Smooth muscle cell (in vitro differentiated cells): ENCODE measurements around the gene DOCK1. TPM values are rescaled to one million over a fixed set of nuclear protein-coding genes. Genes with fewer than 3 reads are reported as not detected.

Experiments used
- DNase-seq: peaks from one replicate; lab custom pipeline; 2025; ENCODE audit not compliant: unreplicated experiment; lab: John Stamatoyannopoulos, UW
- H2AFZ ChIP-seq: fragments of 200-600 bp; sonication (generic); 2 replicates; pipeline ENCODE4 v1.6.0; 2016; ENCODE audit warnings: antibody characterized with exemption, low read depth, mild to moderate bottlenecking
- H3F3A ChIP-seq: fragments of 200-600 bp; sonication (generic); 2 replicates; pipeline ENCODE4 v1.6.0; 2017; ENCODE audit warnings: antibody characterized with exemption, low read depth
- H3K27ac ChIP-seq: fragments of 200-600 bp; sonication (generic); 2 replicates; pipeline ENCODE4 v1.5.1; 2016; ENCODE audit warnings: low read depth, mild to moderate bottlenecking
- H3K27me3 ChIP-seq: fragments of 200-600 bp; sonication (generic); 2 replicates; pipeline ENCODE4 v1.6.1; 2016; ENCODE audit warnings: low read depth, mild to moderate bottlenecking
- H3K36me3 ChIP-seq: fragments of 200-600 bp; sonication (generic); 2 replicates; pipeline ENCODE4 v1.5.1; 2016; ENCODE audit warnings: low read depth
- H3K4me1 ChIP-seq: fragments of 200-600 bp; sonication (generic); 2 replicates; pipeline ENCODE4 v1.5.1; 2016; ENCODE audit warnings: low read depth
- H3K4me2 ChIP-seq: fragments of 200-600 bp; sonication (generic); 2 replicates; pipeline ENCODE4 v1.6.0; 2016; ENCODE audit warnings: mild to moderate bottlenecking
- H3K4me3 ChIP-seq: fragments of 200-600 bp; sonication (generic); 2 replicates; pipeline ENCODE4 v1.5.1; 2016; ENCODE audit warnings: mild to moderate bottlenecking
- H3K79me2 ChIP-seq: fragments of 200-600 bp; sonication (generic); 2 replicates; pipeline ENCODE4 v1.6.0; 2016; ENCODE audit warnings: low read depth, mild to moderate bottlenecking
- H3K9ac ChIP-seq: fragments of 200-600 bp; sonication (generic); 2 replicates; pipeline ENCODE4 v1.6.0; 2016; ENCODE audit warnings: low read depth
- H3K9me3 ChIP-seq: fragments of 200-600 bp; sonication (generic); replicated peaks from 2 replicates; pipeline ENCODE4 v1.5.1; 2016; ENCODE audit warnings: low read depth
- H4K20me1 ChIP-seq: fragments of 200-600 bp; sonication (generic); 2 replicates; pipeline ENCODE4 v1.6.0; 2016; ENCODE audit warnings: low read depth
- CTCF ChIP-seq: fragments of 200-600 bp; sonication (generic); IDR thresholded peaks from 2 replicates; pipeline ENCODE4 v1.5.1; 2017; ENCODE audit warnings: borderline replicate concordance, mild to moderate bottlenecking, antibody characterized with exemption; ENCODE audit not compliant: insufficient read depth, poor library complexity, severe bottlenecking
- WGBS: methylation state at CpG from one replicate; pipeline ENCODE4 v1.1.7; 2016; ENCODE audit warnings: low lambda C conversion rate; 5-methylcytosine and 5-hydroxymethylcytosine counted together
- polyA plus RNA-seq: library from polyadenylated mRNA; unstranded; fragments of >200 nt; fragmentation: Nextera tagmentation; extraction: Ambion mirVana; gene quantifications from 2 replicates; pipeline ENCODE4 v1.2.1, GENCODE V29; 2016
- total RNA-seq: library from RNA; depleted of rRNA; stranded (reverse); fragments of >200 nt; gene quantifications from 2 replicates; pipeline ENCODE4 v1.2.3, GENCODE V29; 2014

Gene DOCK1
- total and polyA plus RNA-seq, 2 experiments from 2014 or later: 18.4 to 37.1 TPM

DNA sequence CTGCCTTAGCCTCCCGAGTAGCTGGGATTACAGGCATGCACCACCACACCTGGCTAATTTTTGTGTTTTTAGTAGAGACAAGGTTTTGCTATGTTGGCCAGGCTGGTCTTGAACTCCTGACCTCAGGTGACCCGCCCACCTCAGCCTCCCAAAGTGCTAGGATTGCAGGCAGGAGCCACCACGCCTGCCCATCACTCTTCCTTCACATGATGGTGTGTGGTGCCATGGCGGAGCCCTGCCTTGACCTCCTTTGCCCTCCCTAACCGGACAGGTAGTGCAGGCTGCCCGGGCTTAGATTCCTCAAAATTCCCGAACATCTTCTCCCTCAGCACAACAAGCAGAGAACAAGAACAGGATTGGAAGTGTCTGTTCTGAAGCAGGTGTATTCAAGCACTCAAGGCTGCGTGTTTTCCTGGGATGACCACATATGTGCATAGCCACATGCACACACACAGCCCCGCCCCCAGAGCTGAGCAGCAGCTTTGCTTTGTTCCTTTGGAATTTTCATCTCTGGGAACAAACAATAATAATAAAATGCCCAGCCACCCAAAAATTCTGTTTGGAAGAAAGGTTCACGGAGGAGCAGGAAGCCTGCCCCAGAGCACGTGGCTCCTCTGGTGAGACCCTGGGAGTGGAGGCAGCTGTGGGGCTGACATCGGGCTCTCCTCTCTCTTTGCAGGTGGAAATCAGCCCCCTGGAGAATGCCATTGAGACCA lies 512.6 kb downstream of the DOCK1 start:
- H3K36me3 ChIP-seq: no peaks in the 10 kb centered on the region
- H3K4me2 ChIP-seq: no peak overlapping the region
- H3K9ac ChIP-seq: no peak overlapping the region
- TF ChIP-seq CTCF: no peak
- H2AFZ ChIP-seq: no peak overlapping the region
- H3K4me3 ChIP-seq: no peak overlapping the region
- 95% methylated on average over 12 of the region's 12 CpGs for WGBS
- H3K27ac ChIP-seq: no peak overlapping the region
- H4K20me1 ChIP-seq: no peaks in the 10 kb centered on the region
- H3K9me3 ChIP-seq: no peaks in the 10 kb centered on the region
- no peak for DNase-seq
- peaks cover 5% of the 10 kb centered on the region for H3K4me1 ChIP-seq
- H3K79me2 ChIP-seq: no peaks in the 10 kb centered on the region
- no peaks in the 10 kb centered on the region for H3K27me3 ChIP-seq
- no peaks in the 10 kb centered on the region for H3F3A ChIP-seq

DNA sequence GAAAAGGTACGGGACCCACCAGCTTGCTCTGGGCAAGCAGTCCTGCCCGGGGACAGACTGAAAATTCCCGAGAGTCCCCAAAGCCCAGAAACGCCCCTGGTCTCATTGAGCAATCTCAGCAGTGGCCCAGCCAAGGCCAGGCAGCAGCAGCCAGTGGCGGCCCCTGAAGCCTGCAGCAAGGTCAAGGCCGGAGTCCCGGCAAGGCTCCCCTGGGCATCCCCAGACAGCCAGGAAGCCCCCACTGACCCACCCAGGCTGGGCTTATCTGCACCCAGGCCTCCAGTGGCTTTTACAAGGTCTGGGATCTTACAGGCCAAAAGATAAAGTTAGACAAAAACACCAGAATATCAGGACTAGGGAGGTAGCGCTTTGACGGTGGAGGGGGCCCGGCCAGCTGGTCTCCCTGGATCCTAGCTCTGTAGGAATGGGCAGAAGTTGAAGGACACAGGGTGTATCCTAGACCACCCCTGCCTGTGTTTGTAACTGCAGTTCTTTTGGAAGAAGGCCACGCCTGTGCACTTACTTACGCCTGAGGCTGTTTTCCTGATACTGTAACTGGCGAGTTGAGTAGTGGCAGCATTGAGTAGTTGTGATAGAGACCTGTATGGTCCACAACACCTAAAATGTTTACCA lies 513.4 kb downstream of the DOCK1 start:
- H3K27ac ChIP-seq: no peak overlapping the region
- H3K4me3 ChIP-seq: no peak overlapping the region
- no peaks in the 10 kb centered on the region for H3K27me3 ChIP-seq
- no peak for TF ChIP-seq CTCF
- H3K9me3 ChIP-seq: no peaks in the 10 kb centered on the region
- no peaks in the 10 kb centered on the region for H3F3A ChIP-seq
- H4K20me1 ChIP-seq: no peaks in the 10 kb centered on the region
- no peak overlapping the region for H3K9ac ChIP-seq
- whole genome bisulfite sequencing: 79% methylated on average over 13 of the region's 13 CpGs
- no peak overlapping the region for H3K4me2 ChIP-seq
- H3K36me3 ChIP-seq: no peaks in the 10 kb centered on the region
- H3K4me1 ChIP-seq: peaks cover 5% of the 10 kb centered on the region
- no peak overlapping the region for H2AFZ ChIP-seq
- DNase-seq: no peak
- no peaks in the 10 kb centered on the region for H3K79me2 ChIP-seq

DNA sequence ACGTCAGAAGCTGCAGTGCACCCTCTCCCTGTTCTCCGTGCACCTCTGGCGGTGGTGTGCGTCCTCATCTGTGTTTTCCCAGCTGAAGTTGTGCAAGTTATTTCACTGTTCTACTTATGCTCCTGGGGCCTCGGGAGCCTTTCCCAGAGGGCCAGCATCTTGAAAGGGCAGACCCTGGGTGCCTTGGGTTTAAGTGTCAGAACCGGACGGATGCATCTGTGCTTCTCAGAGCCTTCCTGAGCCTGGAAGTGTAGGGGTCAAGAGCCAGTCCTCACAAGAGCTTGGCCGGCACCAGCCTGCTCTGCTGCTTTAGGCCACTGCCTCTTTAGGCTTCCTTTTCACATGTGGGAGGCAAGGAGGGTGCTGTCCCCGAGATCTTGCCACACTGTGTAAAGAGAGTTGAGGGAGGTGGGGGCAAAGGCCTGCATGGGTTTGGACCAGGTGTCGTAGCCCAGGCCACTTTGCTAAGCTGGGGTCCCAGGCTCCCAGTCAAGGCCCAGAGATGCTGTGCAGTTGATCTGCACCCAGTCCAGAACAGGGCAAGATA lies 515.0 kb downstream of the DOCK1 start:
- H3K36me3 ChIP-seq: no peaks in the 10 kb centered on the region
- H2AFZ ChIP-seq: no peak overlapping the region
- H3K79me2 ChIP-seq: no peaks in the 10 kb centered on the region
- no peak overlapping the region for H3K4me3 ChIP-seq
- H3K9ac ChIP-seq: no peak overlapping the region
- H4K20me1 ChIP-seq: no peaks in the 10 kb centered on the region
- H3K27me3 ChIP-seq: no peaks in the 10 kb centered on the region
- 97% methylated on average over 10 of the region's 10 CpGs for WGBS
- no peak for DNase-seq
- H3K9me3 ChIP-seq: no peaks in the 10 kb centered on the region
- H3K27ac ChIP-seq: no peak overlapping the region
- H3F3A ChIP-seq: no peaks in the 10 kb centered on the region
- no peak for TF ChIP-seq CTCF
- no peak overlapping the region for H3K4me2 ChIP-seq
- peaks cover 5% of the 10 kb centered on the region for H3K4me1 ChIP-seq
